ENCODE measurements around the gene RABIF.

- TF ChIP-seq POLR2A (IDR thresholded peaks at IDR 0.05; ENCODE audit: low read length) (no peak), GATA1 (IDR thresholded peaks at IDR 0.05; ENCODE audit: low read depth, low read length) (no peak)
Measured at GRCh38 chr1:202880062-202880461, 8.9 kb downstream of the RABIF start.

Data from erythroblast (primary cell).